Osteoblast (primary cell): Measurements from ENCODE around the gene PCF11. TPM values are rescaled to one million over a fixed set of nuclear protein-coding genes. Genes with fewer than 3 reads are reported as not detected.

Source experiments
- DNase-seq: peaks from one replicate; pipeline ENCODE4 v3.0.0; 2011; ENCODE audit warnings: low spot score, mixed read lengths; ENCODE audit not compliant: insufficient read length; ENCODE audit errors: missing footprints
- H2AFZ ChIP-seq: 2 replicates; pipeline ENCODE4 v1.6.0; 2011; ENCODE audit warnings: mild to moderate bottlenecking, low read length
- H3K27ac ChIP-seq: 2 replicates; pipeline ENCODE4 v1.5.1; 2011; ENCODE audit warnings: mild to moderate bottlenecking, low read depth, low read length, moderate library complexity
- H3K27me3 ChIP-seq: 2 replicates; pipeline ENCODE4 v1.6.0; 2012; ENCODE audit warnings: mild to moderate bottlenecking, control low read depth, inconsistent platforms, low read length, moderate library complexity; ENCODE audit not compliant: insufficient read depth
- H3K36me3 ChIP-seq: 2 replicates; pipeline ENCODE4 v1.5.1; 2011; ENCODE audit warnings: mild to moderate bottlenecking, low read length, control low read depth, moderate library complexity; ENCODE audit not compliant: insufficient read depth
- H3K4me1 ChIP-seq: 2 replicates; pipeline ENCODE4 v1.5.1; 2011; ENCODE audit warnings: mild to moderate bottlenecking, low read length, control low read depth, moderate library complexity; ENCODE audit not compliant: insufficient read depth
- H3K4me2 ChIP-seq: 2 replicates; pipeline ENCODE4 v1.6.0; 2011; ENCODE audit warnings: mild to moderate bottlenecking, low read length; ENCODE audit not compliant: insufficient read depth
- H3K4me3 ChIP-seq: fragments of 200-600 bp; sonication (generic); 3 replicates; pipeline ENCODE4 v1.5.1; 2012; ENCODE audit warnings: mild to moderate bottlenecking, low read length, inconsistent platforms; ENCODE audit not compliant: insufficient read depth
- H3K79me2 ChIP-seq: 2 replicates; pipeline ENCODE4 v1.6.0; 2012; ENCODE audit warnings: mild to moderate bottlenecking, low read length, control low read depth, inconsistent platforms; ENCODE audit not compliant: insufficient read depth
- H3K9me3 ChIP-seq: 2 replicates; pipeline ENCODE4 v1.5.1; 2011; ENCODE audit warnings: low read depth, low read length, control low read depth
- H4K20me1 ChIP-seq: 2 replicates; pipeline ENCODE4 v1.6.0; 2012; ENCODE audit warnings: mild to moderate bottlenecking, low read length, control low read depth; ENCODE audit not compliant: insufficient read depth
- total RNA-seq: library from RNA; depleted of rRNA; stranded (reverse); fragments of >200 nt; gene quantifications from 2 replicates; pipeline ENCODE4 v1.2.3, GENCODE V29; 2012
- TF ChIP-seq, protein P1 (sequence below): IDR thresholded peaks from 2 replicates; pipeline ENCODE4 v1.5.1; 2011; ENCODE audit warnings: mild to moderate bottlenecking, low read depth, low read length, moderate library complexity; ENCODE audit errors: extremely low read depth

PCF11 gene
- total RNA-seq, 1 donor, result 38.4 TPM

DNA sequence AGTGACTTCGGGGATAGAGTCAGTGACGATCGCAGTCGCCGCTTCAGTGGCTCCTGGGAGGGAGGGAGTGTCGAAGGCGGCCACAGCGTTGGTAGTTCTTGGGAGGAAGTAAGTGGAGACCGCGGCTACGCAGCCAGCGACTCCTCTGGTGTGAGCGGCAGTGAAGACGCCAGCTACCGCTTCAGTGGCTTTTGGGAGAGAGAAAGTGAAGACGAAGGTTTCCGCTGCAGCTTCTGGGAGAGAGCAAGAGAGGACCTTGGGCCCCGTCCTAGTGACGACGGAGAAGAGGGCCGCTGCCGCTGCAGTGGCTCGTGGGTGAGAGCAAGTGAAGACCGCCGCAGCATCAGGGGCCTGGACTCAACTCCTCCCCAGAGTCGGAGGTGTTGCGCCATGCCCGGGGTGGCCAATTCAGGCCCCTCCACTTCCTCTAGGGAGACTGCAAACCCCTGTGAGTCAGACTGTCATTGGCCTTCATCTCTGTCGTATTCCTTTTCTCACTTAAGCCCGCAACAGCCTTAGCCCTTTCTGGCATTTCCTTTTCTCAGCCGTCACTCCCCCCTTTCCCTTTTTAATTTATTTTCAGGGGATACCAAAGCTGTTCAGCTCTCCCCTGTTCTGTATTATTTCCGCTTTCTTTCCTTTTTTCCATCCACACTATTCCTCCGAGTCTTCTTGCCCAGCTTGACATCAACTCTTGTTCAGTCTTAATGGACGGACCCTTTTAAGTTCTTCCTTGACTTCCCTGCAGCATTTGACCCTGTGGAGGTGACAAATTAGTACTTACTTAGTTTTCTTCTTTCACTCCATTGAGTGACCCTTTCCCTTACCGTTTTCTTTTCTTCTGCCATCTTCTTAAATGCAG, 37.6 kb downstream of the PCF11 start:
- peak overlapping the region; percentile 92 for H2AFZ ChIP-seq
- no peaks in the 10 kb centered on the region for H4K20me1 ChIP-seq
- H3K4me3 ChIP-seq, result peak overlapping the region; percentile 84
- peaks cover 31% of the 10 kb centered on the region for H3K36me3 ChIP-seq
- TF ChIP-seq, protein P1, sequence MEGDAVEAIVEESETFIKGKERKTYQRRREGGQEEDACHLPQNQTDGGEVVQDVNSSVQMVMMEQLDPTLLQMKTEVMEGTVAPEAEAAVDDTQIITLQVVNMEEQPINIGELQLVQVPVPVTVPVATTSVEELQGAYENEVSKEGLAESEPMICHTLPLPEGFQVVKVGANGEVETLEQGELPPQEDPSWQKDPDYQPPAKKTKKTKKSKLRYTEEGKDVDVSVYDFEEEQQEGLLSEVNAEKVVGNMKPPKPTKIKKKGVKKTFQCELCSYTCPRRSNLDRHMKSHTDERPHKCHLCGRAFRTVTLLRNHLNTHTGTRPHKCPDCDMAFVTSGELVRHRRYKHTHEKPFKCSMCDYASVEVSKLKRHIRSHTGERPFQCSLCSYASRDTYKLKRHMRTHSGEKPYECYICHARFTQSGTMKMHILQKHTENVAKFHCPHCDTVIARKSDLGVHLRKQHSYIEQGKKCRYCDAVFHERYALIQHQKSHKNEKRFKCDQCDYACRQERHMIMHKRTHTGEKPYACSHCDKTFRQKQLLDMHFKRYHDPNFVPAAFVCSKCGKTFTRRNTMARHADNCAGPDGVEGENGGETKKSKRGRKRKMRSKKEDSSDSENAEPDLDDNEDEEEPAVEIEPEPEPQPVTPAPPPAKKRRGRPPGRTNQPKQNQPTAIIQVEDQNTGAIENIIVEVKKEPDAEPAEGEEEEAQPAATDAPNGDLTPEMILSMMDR, result no peak
- peak overlapping the region; percentile 96 for H3K27ac ChIP-seq
- H3K27me3 ChIP-seq, result no peaks in the 10 kb centered on the region
- H3K4me2 ChIP-seq, result peak overlapping the region; percentile 98
- H3K9me3 ChIP-seq, result no peaks in the 10 kb centered on the region
- peaks cover 54% of the 10 kb centered on the region for H3K79me2 ChIP-seq
- H3K4me1 ChIP-seq, result peaks cover 33% of the 10 kb centered on the region
- peak; percentile 71 for DNase-seq

DNA sequence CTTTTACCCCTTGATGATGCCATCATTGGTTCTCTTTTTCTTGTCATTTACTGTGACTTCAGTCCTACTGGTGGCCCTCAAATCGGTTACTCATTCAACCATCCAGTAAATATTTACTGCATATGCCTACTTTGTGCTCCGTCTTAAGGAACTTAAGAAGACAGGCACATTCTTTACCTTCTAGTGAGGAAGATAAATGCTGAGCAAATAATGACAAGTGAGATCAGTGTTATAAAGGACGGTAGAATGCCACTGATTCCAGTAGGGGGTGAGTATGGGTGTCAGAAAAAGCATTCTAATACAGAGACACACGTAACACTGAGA, 38.2 kb downstream of the PCF11 start:
- TF ChIP-seq, protein P1, result no peak

DNA sequence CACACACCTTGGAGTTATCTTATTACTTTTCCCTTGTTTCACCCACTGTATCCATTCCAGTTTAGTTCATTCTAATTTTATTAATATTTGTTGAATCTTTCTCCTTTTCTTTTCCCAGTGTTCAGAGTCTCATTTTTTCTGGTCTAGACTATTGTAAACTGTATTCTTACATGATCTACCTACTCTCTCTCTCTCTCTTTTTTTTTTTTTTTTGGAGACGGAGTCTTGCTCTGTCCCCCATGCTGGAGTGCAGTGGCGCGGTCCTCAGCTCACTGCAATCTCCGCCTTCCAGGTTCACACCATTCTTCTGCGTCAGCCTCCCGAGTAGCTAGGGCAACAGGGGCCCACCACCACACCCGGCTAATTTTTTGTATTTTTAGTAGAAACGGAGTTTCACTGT, 38.7 kb downstream of the PCF11 start:
- Histone ChIP-seq H3K4me3 (peak overlapping the region; percentile 84), H3K36me3 (peaks cover 29% of the 10 kb centered on the region), H4K20me1 (no peaks in the 10 kb centered on the region), H3K27me3 (no peaks in the 10 kb centered on the region), H3K4me1 (peaks cover 33% of the 10 kb centered on the region), H3K27ac (peak overlapping the region; percentile 96), H3K9me3 (no peaks in the 10 kb centered on the region), H3K79me2 (peaks cover 54% of the 10 kb centered on the region), H3K4me2 (peak overlapping the region; percentile 98), H2AFZ (no peak overlapping the region)
- no peak for DNase-seq
- TF ChIP-seq, protein P1, result no peak

More for the DNA sequence above, 38.2 kb downstream of the PCF11 start:
- Histone ChIP-seq H3K4me3 (peak overlapping the region; percentile 84), H3K4me1 (peaks cover 33% of the 10 kb centered on the region), H3K4me2 (peak overlapping the region; percentile 98), H3K79me2 (peaks cover 54% of the 10 kb centered on the region), H3K27me3 (no peaks in the 10 kb centered on the region), H4K20me1 (no peaks in the 10 kb centered on the region), H3K36me3 (peaks cover 31% of the 10 kb centered on the region), H3K9me3 (no peaks in the 10 kb centered on the region), H2AFZ (peak overlapping the region; percentile 92), H3K27ac (peak overlapping the region; percentile 96)
- no peak for DNase-seq

DNA sequence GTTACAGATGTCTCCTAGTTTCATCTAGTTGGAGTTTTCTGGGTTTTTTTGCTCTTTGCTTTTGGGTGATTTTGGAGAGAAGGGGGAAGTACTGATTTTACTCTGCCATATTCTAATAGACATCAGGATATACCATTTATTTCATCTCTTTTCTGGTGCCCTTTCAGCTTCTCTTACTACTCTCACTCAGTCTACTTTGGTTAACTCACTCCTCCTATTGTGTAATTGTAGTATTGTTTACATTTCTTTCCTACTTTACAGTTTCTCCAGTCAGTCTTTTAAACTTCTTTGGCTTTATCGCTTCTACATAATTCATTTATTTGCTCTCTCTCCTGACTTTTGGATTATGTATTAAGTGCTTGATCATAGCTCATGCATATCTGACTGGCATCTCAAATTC, 43.1 kb downstream of the PCF11 start:
- Histone ChIP-seq H3K27ac (no peak overlapping the region), H3K79me2 (peaks cover 31% of the 10 kb centered on the region)
- no peak for DNase-seq

More for the DNA sequence above, 43.1 kb downstream of the PCF11 start:
- Histone ChIP-seq H3K9me3 (no peaks in the 10 kb centered on the region), H4K20me1 (no peaks in the 10 kb centered on the region), H3K4me3 (no peak overlapping the region), H3K36me3 (peaks cover 17% of the 10 kb centered on the region), H2AFZ (no peak overlapping the region), H3K27me3 (no peaks in the 10 kb centered on the region), H3K4me1 (peaks cover 18% of the 10 kb centered on the region), H3K4me2 (no peak overlapping the region)
- TF ChIP-seq, protein P1, result no peak
